K562 (cell line): ENCODE results near the gene UBE2L6. TPM values are rescaled to one million over a fixed set of nuclear protein-coding genes. Genes with fewer than 3 reads are reported as not detected.

Experiments used
- BRCA1 ChIP-seq, 2 experiments: fragments of 450-650 bp in 1 of 2; sonication (generic) in 1 of 2; formaldehyde crosslinking in 1 of 2; IDR thresholded peaks; 2 replicates each; pipeline versions ENCODE4 v1.5.0 to v1.6.1; 2017 to 2020; ENCODE audit warnings: mild to moderate bottlenecking in 1 of 2, missing genetic modification reagents in 1 of 2
- CREM ChIP-seq: IDR thresholded peaks from 2 replicates; pipeline ENCODE4 v1.6.1; 2014; ENCODE audit warnings: antibody characterized with exemption, low read depth
- DNMT1 ChIP-seq: fragments of 450-650 bp; IDR thresholded peaks from 2 replicates; pipeline ENCODE4 v1.6.1; 2016; ENCODE audit warnings: antibody characterized with exemption, mild to moderate bottlenecking
- EGR1 ChIP-seq: fragments of 450-650 bp; conservative IDR thresholded peaks from 2 replicates; pipeline ENCODE4 v1.6.1; 2017; ENCODE audit warnings: mild to moderate bottlenecking
- FOXJ3 ChIP-seq: sonication (generic); formaldehyde crosslinking; IDR thresholded peaks from 2 replicates; pipeline ENCODE4 v1.4.0; 2020; ENCODE audit warnings: mild to moderate bottlenecking, missing genetic modification reagents
- MCM2 ChIP-seq: fragments of 450-650 bp; IDR thresholded peaks from 2 replicates; pipeline ENCODE4 v1.6.1; 2017; ENCODE audit warnings: low read depth, mild to moderate bottlenecking
- MYBL2 ChIP-seq, 2 experiments: fragments of 450-650 bp in 1 of 2; sonication (generic) in 1 of 2; formaldehyde crosslinking in 1 of 2; IDR thresholded peaks; 2 replicates each; pipeline versions ENCODE4 v1.6.1 to v1.8.1; 2017 to 2022; ENCODE audit warnings: borderline replicate concordance in 1 of 2, inconsistent platforms in 1 of 2, low read depth in 1 of 2, mild to moderate bottlenecking in 1 of 2, missing genetic modification reagents in 1 of 2, moderate library complexity in 1 of 2
- NEUROD1 ChIP-seq: fragments of 150-350 bp; IDR thresholded peaks from 2 replicates; pipeline ENCODE4 v1.6.1; 2014; ENCODE audit warnings: borderline replicate concordance, low read length, low read depth; ENCODE audit not compliant: partially characterized antibody
- RBM25 ChIP-seq: fragments of 200-400 bp; formaldehyde crosslinking; IDR thresholded peaks from 2 replicates; pipeline ENCODE4 v1.6.1; 2018; ENCODE audit warnings: low read length, low read depth, moderate library complexity; ENCODE audit not compliant: severe bottlenecking
- SMARCA4 ChIP-seq: fragments of 450-650 bp; IDR thresholded peaks from 2 replicates; pipeline ENCODE4 v1.6.1; 2016
- ZNF143 ChIP-seq: sonication (generic); formaldehyde crosslinking; IDR thresholded peaks from 2 replicates; pipeline ENCODE4 v1.9.0; 2022; ENCODE audit warnings: mild to moderate bottlenecking, missing genetic modification reagents
- ZNF280A ChIP-seq: fragments of 450-650 bp; IDR thresholded peaks from 2 replicates; pipeline ENCODE4 v1.6.1; 2018; ENCODE audit warnings: mild to moderate bottlenecking, low read depth; ENCODE audit not compliant: partially characterized antibody
- ZNF75A ChIP-seq: fragments of 450-650 bp; formaldehyde crosslinking; IDR thresholded peaks from 2 replicates; pipeline ENCODE4 v1.4.0; 2020; ENCODE audit warnings: mild to moderate bottlenecking
- ZNF780A ChIP-seq: fragments of 250-450 bp; sonication (Bioruptor Pico); IDR thresholded peaks from 2 replicates; pipeline ENCODE4 v1.5.0; 2021; ENCODE audit warnings: mild to moderate bottlenecking
- polyA plus RNA-seq, 8 experiments: library from polyadenylated mRNA; depleted of rRNA in 4 of 8; stranded (reverse) in 5 of 8; unstranded in 3 of 8; fragments of >200 nt; fragmentation: Nextera tagmentation in 2 of 8; fragmentation: Illumina TruSeq in 1 of 8; extraction: Ambion mirVana in 2 of 8; extraction: Trizol in 1 of 8; gene quantifications; 2 replicates each; pipeline versions ENCODE4 v1.2.1 to v1.2.3, GENCODE V29; 2011 to 2014; ENCODE audit warnings: inconsistent platforms in 1 of 8, missing spikeins in 1 of 8
- total RNA-seq, 7 experiments: library from RNA; depleted of rRNA in 6 of 7; stranded (reverse); fragments of >200 nt in 6 of 7; fragmentation: Illumina TruSeq in 2 of 7; extraction: Trizol in 2 of 7; gene quantifications; 2 replicates each; pipeline versions ENCODE4 v1.2.1 to v1.2.3, GENCODE V29; 2011 to 2021; ENCODE audit warnings: low replicate concordance in 1 of 7

UBE2L6 gene
- total and polyA plus RNA-seq, 9 of the 15 experiments (the other 6 are each of a cell fraction or from before 2014, with no cell fraction given): 5.9 to 24.9 (median 9.7) TPM

GRCh38 chr11:57530596-57531507 lies 36.6 kb downstream of the UBE2L6 start, which contains the start of gene TIMM10 (continued):
- peak; percentile 96 for TF ChIP-seq SMARCA4
- no peak for TF ChIP-seq FOXJ3
- peak; percentile 69 for TF ChIP-seq CREM
- TF ChIP-seq ZNF280A: no peak
- TF ChIP-seq DNMT1: peak; percentile 53; the same call in 1 of the 2 replicates
- peak; percentile 90 for TF ChIP-seq MYBL2 (IDR thresholded peaks at IDR 0.05; ENCODE audit: low read depth)
- TF ChIP-seq MYBL2 (CRISPR knock-in tag; IDR thresholded peaks at IDR 0.05; ENCODE audit: borderline replicate concordance): no peak
- no peak for TF ChIP-seq ZNF143 (CRISPR knock-in tag)
- no peak for TF ChIP-seq MCM2
- TF ChIP-seq ZNF75A (CRISPR knock-in tag): no peak
- peak; percentile 25 for TF ChIP-seq NEUROD1
- TF ChIP-seq ZNF780A (CRISPR knock-in tag): no peak
- TF ChIP-seq EGR1: no peak; the same call in 1 of the 2 replicates
- TF ChIP-seq BRCA1 (IDR thresholded peaks at IDR 0.05): no peak
- TF ChIP-seq BRCA1 (CRISPR knock-in tag; IDR thresholded peaks at IDR 0.05): no peak
- no peak for TF ChIP-seq RBM25
